Sigmoid colon (tissue), 7 donors: ENCODE measurements around the gene TPGS2. TPM values are rescaled to one million over a fixed set of nuclear protein-coding genes. Genes with fewer than 3 reads are reported as not detected.
A peak's percentile ranks its signal among the peaks of the same experiment; 100 is the strongest.

Source experiments
- DNase-seq: peaks from one replicate; pipeline ENCODE4 v3.0.0-alpha.2; 2019
- H3K27ac ChIP-seq, 4 donors: fragments of 200-600 bp; sonication (generic); one replicate each; pipeline ENCODE4 v1.5.1; 2016 to 2019; ENCODE audit warnings: mild to moderate bottlenecking in 1 of 4
- H3K27me3 ChIP-seq, 3 donors: fragments of 200-600 bp; sonication (generic); one replicate each; pipeline ENCODE4 v1.5.1; 2019; ENCODE audit warnings: mild to moderate bottlenecking in 1 of 3
- H3K36me3 ChIP-seq, 4 donors: fragments of 200-600 bp; sonication (generic); one replicate each; pipeline ENCODE4 v1.5.1; 2016 to 2019
- H3K4me1 ChIP-seq, 4 donors: fragments of 200-600 bp; sonication (generic); one replicate each; pipeline ENCODE4 v1.5.1; 2017 to 2019
- H3K4me3 ChIP-seq, 4 donors: fragments of 200-600 bp; sonication (generic); one replicate each; pipeline ENCODE4 v1.5.1; 2017 to 2019; ENCODE audit warnings: mild to moderate bottlenecking in 2 of 4, moderate library complexity in 1 of 4
- H3K9me3 ChIP-seq, 4 donors: fragments of 200-600 bp in 3 of 4; sonication (generic) in 3 of 4; one replicate each; pipeline versions ENCODE4 v1.5.1 to v1.6.1; 2013 to 2019
- EP300 ChIP-seq, 4 donors: sonication (generic); formaldehyde crosslinking; IDR thresholded peaks; one replicate each; pipeline ENCODE4 v1.6.1; 2017; ENCODE audit warnings: antibody characterized with exemption in 4 of 4
- POLR2A ChIP-seq, 2 donors: fragments of 450-650 bp; IDR thresholded peaks; one replicate each; pipeline ENCODE4 v1.6.1; 2016; ENCODE audit warnings: antibody characterized with exemption in 2 of 2, mild to moderate bottlenecking in 2 of 2, moderate library complexity in 2 of 2
- POLR2AphosphoS5 ChIP-seq, 4 donors: sonication (generic); formaldehyde crosslinking; IDR thresholded peaks; one replicate each; pipeline ENCODE4 v1.6.1; 2017; ENCODE audit warnings: antibody characterized with exemption in 4 of 4
- WGBS, 2 donors: extraction: QIAGEN DNeasy Blood & Tissue Kit; methylation state at CpG; one replicate each; pipeline ENCODE4 v1.1.7; 2013; 5-methylcytosine and 5-hydroxymethylcytosine counted together
- intact Hi-C: fragments of 100-400 bp; cut with DNase I; formaldehyde crosslinking; loops from one replicate; pipeline ENCODE4 v1.15.1; 2023
- polyA plus RNA-seq, 3 donors: library from polyadenylated mRNA; stranded (reverse); fragments of 200-250 nt; gene quantifications; one replicate each; pipeline ENCODE4 v1.2.3, GENCODE V29; 2013
- total RNA-seq, 4 donors: library from RNA; depleted of rRNA; stranded (reverse); fragments of >200 nt; gene quantifications; one replicate each; pipeline ENCODE4 v1.1.0, GENCODE V29; 2016
- TF ChIP-seq, protein P1 (sequence below), 4 experiments: fragments of 450-650 bp in 3 of 4; fragments of 200-600 bp in 1 of 4; IDR thresholded peaks; one replicate each; pipeline ENCODE4 v1.5.1; 2016 to 2019; ENCODE audit warnings: antibody characterized with exemption in 4 of 4, mild to moderate bottlenecking in 3 of 4, moderate library complexity in 2 of 4
- donor health status: healthy with polysubstance abuse.
- donor health status: Bipolar disorder and iron deficiency.
- donor health status: healthy.

Gene TPGS2
- total and polyA plus RNA-seq, 7 donors = 43.2 to 96.9 (median 62.6) TPM

DNA sequence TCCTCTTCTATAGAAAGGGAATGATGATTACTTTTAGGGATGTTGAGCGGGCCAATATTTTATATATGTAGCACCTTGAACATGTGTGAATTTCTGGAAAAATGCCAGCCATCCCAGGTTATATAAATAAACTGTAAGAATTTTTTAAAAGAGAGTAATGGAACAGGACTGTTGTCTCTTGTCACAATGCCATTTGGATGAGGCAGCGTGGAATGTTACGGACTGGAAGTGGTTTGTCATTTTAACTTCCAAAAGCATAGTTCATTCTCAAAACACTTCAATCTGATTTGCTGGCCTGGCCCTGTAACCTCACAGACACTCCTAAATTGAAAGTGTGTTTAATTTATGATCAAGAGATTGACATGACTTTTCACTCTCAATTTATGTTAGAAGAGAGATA is 70.8 kb downstream of the TPGS2 start:
- Histone ChIP-seq H3K27me3 (no peaks in the 10 kb centered on the region), H3K36me3 (peaks cover 0 to 17% (median 0%) of the 10 kb centered on the region in 4 donors), H3K4me1 (peaks cover 0 to 17% (median 6%) of the 10 kb centered on the region in 4 donors), H3K4me3 (no peak overlapping the region), H3K27ac (peak overlapping the region in 1 of 4 donors; percentile 48), H3K9me3 (no peaks in the 10 kb centered on the region)
- intact Hi-C loops = loop anchor here (1.0 kb wide), 1 partner anchor 70 kb away; no protein-coding TSS in a partner anchor
- 86 to 88% methylated on average over 3 of the region's 3 CpGs for WGBS, 2 donors
- no peak for DNase-seq
- no peak for TF ChIP-seq POLR2AphosphoS5 (IDR thresholded peaks at IDR 0.05)
- no peak for TF ChIP-seq POLR2A (IDR thresholded peaks at IDR 0.05)
- TF ChIP-seq, protein P1, sequence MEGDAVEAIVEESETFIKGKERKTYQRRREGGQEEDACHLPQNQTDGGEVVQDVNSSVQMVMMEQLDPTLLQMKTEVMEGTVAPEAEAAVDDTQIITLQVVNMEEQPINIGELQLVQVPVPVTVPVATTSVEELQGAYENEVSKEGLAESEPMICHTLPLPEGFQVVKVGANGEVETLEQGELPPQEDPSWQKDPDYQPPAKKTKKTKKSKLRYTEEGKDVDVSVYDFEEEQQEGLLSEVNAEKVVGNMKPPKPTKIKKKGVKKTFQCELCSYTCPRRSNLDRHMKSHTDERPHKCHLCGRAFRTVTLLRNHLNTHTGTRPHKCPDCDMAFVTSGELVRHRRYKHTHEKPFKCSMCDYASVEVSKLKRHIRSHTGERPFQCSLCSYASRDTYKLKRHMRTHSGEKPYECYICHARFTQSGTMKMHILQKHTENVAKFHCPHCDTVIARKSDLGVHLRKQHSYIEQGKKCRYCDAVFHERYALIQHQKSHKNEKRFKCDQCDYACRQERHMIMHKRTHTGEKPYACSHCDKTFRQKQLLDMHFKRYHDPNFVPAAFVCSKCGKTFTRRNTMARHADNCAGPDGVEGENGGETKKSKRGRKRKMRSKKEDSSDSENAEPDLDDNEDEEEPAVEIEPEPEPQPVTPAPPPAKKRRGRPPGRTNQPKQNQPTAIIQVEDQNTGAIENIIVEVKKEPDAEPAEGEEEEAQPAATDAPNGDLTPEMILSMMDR (IDR thresholded peaks at IDR 0.05) = no peak
- no peak for TF ChIP-seq EP300 (IDR thresholded peaks at IDR 0.05)

DNA sequence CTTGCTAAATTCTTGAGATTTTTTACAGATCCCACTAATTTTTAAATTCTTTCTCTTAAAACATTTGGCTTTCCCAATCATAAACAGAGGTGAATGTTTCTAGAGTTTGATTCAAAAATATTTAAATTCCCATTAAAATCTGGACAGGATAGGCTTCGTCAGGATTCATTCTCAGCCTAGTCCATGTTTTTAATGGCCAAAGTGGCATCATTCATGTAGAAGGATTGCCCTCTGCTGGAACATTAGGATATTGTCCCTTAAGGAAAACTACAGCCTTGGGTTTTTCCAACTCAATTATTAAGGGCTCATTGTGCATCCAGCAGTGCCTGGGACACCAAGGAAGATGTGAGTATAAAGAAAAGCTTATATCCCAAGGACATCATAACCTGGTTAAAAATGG is 71.7 kb downstream of the TPGS2 start:
- peaks cover 0 to 19% (median 7%) of the 10 kb centered on the region in 4 donors for H3K4me1 ChIP-seq

DNA sequence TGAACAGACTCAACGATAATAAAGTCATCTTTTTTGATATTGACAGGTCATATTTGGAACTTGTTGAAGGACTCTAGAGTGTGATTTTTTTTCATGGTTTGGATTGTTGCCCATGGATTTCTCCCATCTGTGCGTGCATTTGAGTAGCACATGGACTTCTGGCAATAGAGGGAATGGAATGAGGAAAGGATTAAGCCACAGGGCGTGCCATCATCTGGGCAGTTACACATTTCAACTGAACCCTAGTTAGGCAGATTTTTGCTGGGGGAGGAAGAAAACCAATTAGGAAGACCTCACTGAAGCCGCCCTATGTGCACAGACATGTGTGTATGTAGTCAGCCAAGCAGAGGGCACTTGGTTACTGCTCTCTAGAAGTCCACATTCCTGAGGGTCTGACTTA is 72.6 kb downstream of the TPGS2 start:
- H3K27me3 ChIP-seq = no peaks in the 10 kb centered on the region
- DNase-seq = no peak
- H3K27ac ChIP-seq = peak overlapping the region in 1 of 4 donors; percentile 35
- H3K36me3 ChIP-seq = peaks cover 0 to 8% (median 0%) of the 10 kb centered on the region in 4 donors
- WGBS, 2 donors = 40 to 65% methylated on average over 4 of the region's 4 CpGs
- peaks cover 0 to 19% (median 7%) of the 10 kb centered on the region in 4 donors for H3K4me1 ChIP-seq
- intact Hi-C loops = no loop called here
- TF ChIP-seq EP300 (IDR thresholded peaks at IDR 0.05) (no peak), POLR2A (IDR thresholded peaks at IDR 0.05) (no peak), POLR2AphosphoS5 (IDR thresholded peaks at IDR 0.05) (no peak)
- TF ChIP-seq, protein P1 (IDR thresholded peaks at IDR 0.05) = no peak
- no peak overlapping the region for H3K4me3 ChIP-seq
- no peaks in the 10 kb centered on the region for H3K9me3 ChIP-seq

More for the DNA sequence above, 71.7 kb downstream of the TPGS2 start:
- no peak for DNase-seq
- H3K4me3 ChIP-seq = no peak overlapping the region
- no peak overlapping the region for H3K27ac ChIP-seq
- H3K27me3 ChIP-seq = no peaks in the 10 kb centered on the region
- H3K36me3 ChIP-seq = peaks cover 0 to 16% (median 0%) of the 10 kb centered on the region in 4 donors
- TF ChIP-seq POLR2A (IDR thresholded peaks at IDR 0.05) = no peak
- no peak for TF ChIP-seq EP300 (IDR thresholded peaks at IDR 0.05)
- TF ChIP-seq, protein P1 (IDR thresholded peaks at IDR 0.05) = peak; percentile 34 to 81 (median 70)
- no peak for TF ChIP-seq POLR2AphosphoS5 (IDR thresholded peaks at IDR 0.05)
- intact Hi-C loops = loop anchor here (1.0 kb wide), 1 partner anchor 69 kb away; no protein-coding TSS in a partner anchor
- no peaks in the 10 kb centered on the region for H3K9me3 ChIP-seq
- 10 to 23% methylated on average over 1 of the region's 1 CpG for WGBS, 2 donors

- Histone ChIP-seq H3K9me3 (no peaks in the 10 kb centered on the region), H3K36me3 (no peaks in the 10 kb centered on the region), H3K4me3 (no peak overlapping the region), H3K27me3 (no peaks in the 10 kb centered on the region), H3K4me1 (peaks cover 0 to 19% (median 6%) of the 10 kb centered on the region in 4 donors), H3K27ac (peak overlapping the region in 1 of 4 donors; percentile 32)
- DNase-seq = no peak
- WGBS, 2 donors = 76 to 79% methylated on average over 3 of the region's 3 CpGs
- TF ChIP-seq EP300 (IDR thresholded peaks at IDR 0.05) = no peak
- TF ChIP-seq, protein P1 (IDR thresholded peaks at IDR 0.05) = no peak
- TF ChIP-seq POLR2AphosphoS5 (IDR thresholded peaks at IDR 0.05) = no peak
- TF ChIP-seq POLR2A (IDR thresholded peaks at IDR 0.05) = no peak
- intact Hi-C loops = no loop called here
These were observed 75.6 kb downstream of the TPGS2 start for GRCh38 chr18:36752929-36753865.
